MM.1S (cell line): ENCODE results near the gene CENPX.

Source experiments
- DNase-seq: peaks from one replicate; pipeline ENCODE4 v3.0.0-alpha.2; 2015
- H2AFZ ChIP-seq: fragments of 300-600 bp; sonication (generic); 2 replicates; pipeline ENCODE4 v1.6.0; 2016; ENCODE audit warnings: antibody characterized with exemption, low read length
- H3F3A ChIP-seq: fragments of 300-600 bp; sonication (generic); 2 replicates; pipeline ENCODE4 v1.6.1; 2016; ENCODE audit warnings: mild to moderate bottlenecking, antibody characterized with exemption, low read length, moderate library complexity, mixed read lengths; ENCODE audit not compliant: insufficient read depth
- H3K27ac ChIP-seq: fragments of 300-600 bp; sonication (generic); 2 replicates; pipeline ENCODE4 v1.5.1; 2016; ENCODE audit warnings: mild to moderate bottlenecking, low read length
- H3K27me3 ChIP-seq: fragments of 300-600 bp; sonication (generic); replicated peaks from 2 replicates; pipeline ENCODE4 v1.6.0; 2016; ENCODE audit warnings: low read length; ENCODE audit not compliant: insufficient read depth
- H3K36me3 ChIP-seq: fragments of 300-600 bp; sonication (generic); replicated peaks from 2 replicates; pipeline ENCODE4 v1.6.1; 2016; ENCODE audit warnings: mild to moderate bottlenecking, low read length, mixed read lengths; ENCODE audit not compliant: insufficient read depth
- H3K4me1 ChIP-seq: fragments of 300-600 bp; sonication (generic); 2 replicates; pipeline ENCODE4 v1.6.1; 2016; ENCODE audit warnings: low read length, mixed read lengths
- H3K4me2 ChIP-seq: fragments of 300-600 bp; sonication (generic); 2 replicates; pipeline ENCODE4 v1.6.0; 2016; ENCODE audit warnings: low read depth, low read length
- H3K4me3 ChIP-seq: fragments of 300-600 bp; sonication (generic); 2 replicates; pipeline ENCODE4 v1.5.1; 2016; ENCODE audit warnings: low read length, mixed read lengths
- H3K79me2 ChIP-seq: fragments of 300-600 bp; sonication (generic); 2 replicates; pipeline ENCODE4 v1.6.1; 2016; ENCODE audit warnings: mixed run types, low read length, mixed read lengths
- H3K9ac ChIP-seq: fragments of 300-600 bp; sonication (generic); 2 replicates; pipeline ENCODE4 v1.6.1; 2016; ENCODE audit warnings: low read length, mixed read lengths
- H3K9me2 ChIP-seq: fragments of 300-600 bp; sonication (generic); replicated peaks from 2 replicates; pipeline ENCODE4 v1.6.1; 2016; ENCODE audit warnings: mild to moderate bottlenecking, low read length, mixed read lengths; ENCODE audit not compliant: insufficient read depth
- H3K9me3 ChIP-seq: fragments of 300-600 bp; sonication (generic); replicated peaks from 2 replicates; pipeline ENCODE4 v1.6.1; 2016; ENCODE audit warnings: mild to moderate bottlenecking, low read length, mixed read lengths; ENCODE audit not compliant: insufficient read depth
- H4K20me1 ChIP-seq: fragments of 300-600 bp; sonication (generic); 2 replicates; pipeline ENCODE4 v1.6.1; 2016; ENCODE audit warnings: mild to moderate bottlenecking, low read length, moderate library complexity, mixed read lengths; ENCODE audit not compliant: insufficient read depth
- CTCF ChIP-seq: fragments of 300-600 bp; sonication (generic); IDR thresholded peaks from 2 replicates; pipeline ENCODE4 v1.5.1; 2016; ENCODE audit warnings: antibody characterized with exemption, low read length, mixed read lengths
- EZH2 ChIP-seq: fragments of 300-600 bp; sonication (generic); optimal IDR thresholded peaks from 2 replicates; pipeline ENCODE3; 2017; ENCODE audit warnings: low read depth, mild to moderate bottlenecking, antibody characterized with exemption, low read length, mixed read lengths
- EZH2phosphoT487 ChIP-seq: fragments of 300-600 bp; sonication (generic); IDR thresholded peaks from 2 replicates; pipeline ENCODE4 v1.6.1; 2018; ENCODE audit warnings: antibody characterized with exemption, low read length

Gene CENPX

DNA sequence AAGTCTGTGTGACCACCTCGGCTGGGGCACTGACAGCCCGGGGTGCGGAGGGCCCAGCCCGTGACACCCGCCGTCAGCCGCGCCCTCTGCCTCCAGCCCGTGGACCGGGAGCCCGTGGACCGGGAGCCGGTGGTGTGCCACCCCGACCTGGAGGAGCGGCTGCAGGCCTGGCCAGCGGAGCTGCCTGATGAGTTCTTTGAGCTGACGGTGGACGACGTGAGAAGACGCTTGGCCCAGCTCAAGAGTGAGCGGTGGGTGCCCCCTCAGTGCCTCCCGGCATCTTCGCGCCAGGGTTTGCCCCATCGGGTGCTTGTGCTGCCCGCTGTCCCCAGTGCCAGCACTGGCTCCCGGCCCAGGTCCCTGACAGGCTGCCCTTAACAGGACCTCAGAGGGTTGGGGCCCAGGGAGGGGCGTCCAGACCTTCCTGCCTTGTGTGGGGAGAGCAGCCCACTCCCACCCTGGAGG, 13.7 kb downstream of the CENPX start:
- Histone ChIP-seq H3K4me1 (no peaks in the 10 kb centered on the region), H3K27ac (no peak overlapping the region), H3K9ac (no peak overlapping the region)

GRCh38 chr17:82008258-82008940, 14.3 kb downstream of the CENPX start:
- H3K27ac ChIP-seq, result no peak overlapping the region
- TF ChIP-seq CTCF (no peak), EZH2phosphoT487 (no peak), EZH2 (no peak)
- no peaks in the 10 kb centered on the region for H3K9me2 ChIP-seq
- no peaks in the 10 kb centered on the region for H3F3A ChIP-seq
- H3K4me3 ChIP-seq, result no peak overlapping the region
- no peaks in the 10 kb centered on the region for H3K9me3 ChIP-seq
- no peak for DNase-seq
- H2AFZ ChIP-seq, result no peak overlapping the region
- no peaks in the 10 kb centered on the region for H3K79me2 ChIP-seq
- no peak overlapping the region for H3K4me2 ChIP-seq
- no peaks in the 10 kb centered on the region for H4K20me1 ChIP-seq
- no peaks in the 10 kb centered on the region for H3K4me1 ChIP-seq
- no peaks in the 10 kb centered on the region for H3K27me3 ChIP-seq
- H3K9ac ChIP-seq, result no peak overlapping the region
- no peaks in the 10 kb centered on the region for H3K36me3 ChIP-seq

More for the DNA sequence above, 13.7 kb downstream of the CENPX start:
- H3F3A ChIP-seq, result no peaks in the 10 kb centered on the region
- no peaks in the 10 kb centered on the region for H3K27me3 ChIP-seq
- H3K36me3 ChIP-seq, result no peaks in the 10 kb centered on the region
- H3K4me3 ChIP-seq, result no peak overlapping the region
- H3K9me3 ChIP-seq, result no peaks in the 10 kb centered on the region
- no peaks in the 10 kb centered on the region for H3K79me2 ChIP-seq
- no peak overlapping the region for H2AFZ ChIP-seq
- no peaks in the 10 kb centered on the region for H3K9me2 ChIP-seq
- DNase-seq, result no peak
- no peaks in the 10 kb centered on the region for H4K20me1 ChIP-seq
- no peak overlapping the region for H3K4me2 ChIP-seq
- TF ChIP-seq EZH2 (no peak), CTCF (no peak), EZH2phosphoT487 (no peak)

- H3K4me3 ChIP-seq, result no peak overlapping the region
- H3K36me3 ChIP-seq, result no peaks in the 10 kb centered on the region
- no peak overlapping the region for H3K9ac ChIP-seq
- H3K4me2 ChIP-seq, result no peak overlapping the region
- no peaks in the 10 kb centered on the region for H3K4me1 ChIP-seq
- no peaks in the 10 kb centered on the region for H3K27me3 ChIP-seq
- no peaks in the 10 kb centered on the region for H3F3A ChIP-seq
- H2AFZ ChIP-seq, result no peak overlapping the region
- no peak for DNase-seq
- H3K27ac ChIP-seq, result no peak overlapping the region
- TF ChIP-seq EZH2, result no peak
- H3K9me2 ChIP-seq, result no peaks in the 10 kb centered on the region
- no peaks in the 10 kb centered on the region for H3K79me2 ChIP-seq
- no peaks in the 10 kb centered on the region for H4K20me1 ChIP-seq
- no peaks in the 10 kb centered on the region for H3K9me3 ChIP-seq
Measured at GRCh38 chr17:82007495-82008257, 15.0 kb downstream of the CENPX start.

DNA sequence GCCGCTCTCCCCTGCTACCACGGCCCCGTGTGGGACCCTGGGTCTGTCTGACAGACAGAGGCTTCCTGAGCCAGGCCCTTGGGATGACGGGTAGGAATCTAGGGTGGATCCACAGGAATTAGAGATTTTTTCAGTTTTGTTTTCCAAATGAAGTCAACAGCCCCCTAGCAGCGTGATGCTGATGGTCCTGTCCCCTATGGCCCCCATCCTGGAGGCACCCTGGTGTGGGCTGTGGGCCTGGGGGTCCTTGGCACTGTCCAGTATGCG, 15.5 kb downstream of the CENPX start:
- DNase-seq, result no peak

More for the DNA sequence above, 15.5 kb downstream of the CENPX start:
- H3K9me3 ChIP-seq, result no peaks in the 10 kb centered on the region
- no peaks in the 10 kb centered on the region for H3K79me2 ChIP-seq
- no peaks in the 10 kb centered on the region for H4K20me1 ChIP-seq
- H2AFZ ChIP-seq, result no peak overlapping the region
- TF ChIP-seq CTCF (no peak), EZH2phosphoT487 (no peak), EZH2 (no peak)
- no peaks in the 10 kb centered on the region for H3K9me2 ChIP-seq
- no peaks in the 10 kb centered on the region for H3K36me3 ChIP-seq
- no peaks in the 10 kb centered on the region for H3F3A ChIP-seq
- H3K27me3 ChIP-seq, result no peaks in the 10 kb centered on the region
- no peak overlapping the region for H3K27ac ChIP-seq
- H3K4me2 ChIP-seq, result no peak overlapping the region
- no peaks in the 10 kb centered on the region for H3K4me1 ChIP-seq
- no peak overlapping the region for H3K9ac ChIP-seq
- H3K4me3 ChIP-seq, result no peak overlapping the region
